Liver (tissue), 3 donors: ENCODE measurements around the gene PIGV.

Source experiments
- EGR1 ChIP-seq, 2 donors: IDR thresholded peaks; 2 replicates each; pipeline ENCODE4 v1.6.1; 2016 to 2018; ENCODE audit warnings: antibody characterized with exemption in 2 of 2, low read depth in 2 of 2
- FOXA1 ChIP-seq: IDR thresholded peaks from 2 replicates; pipeline ENCODE4 v1.6.1; 2016; ENCODE audit warnings: antibody characterized with exemption
- GABPA ChIP-seq, 2 donors: IDR thresholded peaks in 1 of 2; conservative IDR thresholded peaks in 1 of 2; 2 replicates each; pipeline ENCODE4 v1.6.1; 2016; ENCODE audit warnings: antibody characterized with exemption in 2 of 2, mild to moderate bottlenecking in 1 of 2, moderate library complexity in 1 of 2
- JUND ChIP-seq, 2 donors: IDR thresholded peaks; 2 replicates each; pipeline ENCODE4 v1.6.1; 2016; ENCODE audit warnings: antibody characterized with exemption in 2 of 2
- MAX ChIP-seq: IDR thresholded peaks from 2 replicates; pipeline ENCODE4 v1.6.1; 2016; ENCODE audit warnings: antibody characterized with exemption
- RAD21 ChIP-seq, 2 donors: IDR thresholded peaks; 2 replicates each; pipeline ENCODE4 v1.6.1; 2016; ENCODE audit warnings: antibody characterized with exemption in 2 of 2, mild to moderate bottlenecking in 2 of 2
- REST ChIP-seq: IDR thresholded peaks from 2 replicates; pipeline ENCODE4 v1.6.1; 2016; ENCODE audit warnings: antibody characterized with exemption, mild to moderate bottlenecking
- SP1 ChIP-seq: IDR thresholded peaks from 2 replicates; pipeline ENCODE4 v1.6.1; 2018; ENCODE audit warnings: antibody characterized with exemption, mild to moderate bottlenecking
- TAF1 ChIP-seq: conservative IDR thresholded peaks from 2 replicates; pipeline ENCODE4 v1.6.1; 2016; ENCODE audit warnings: antibody characterized with exemption, mild to moderate bottlenecking
- YY1 ChIP-seq: IDR thresholded peaks from 2 replicates; pipeline ENCODE4 v1.6.1; 2016; ENCODE audit warnings: antibody characterized with exemption, mild to moderate bottlenecking
- ZBTB33 ChIP-seq: IDR thresholded peaks from 2 replicates; pipeline ENCODE4 v1.6.1; 2016; ENCODE audit warnings: antibody characterized with exemption
- TF ChIP-seq, protein P1 (sequence below): fragments of 150-350 bp; IDR thresholded peaks from 2 replicates; pipeline ENCODE4 v1.5.1; 2017; ENCODE audit warnings: improper control_type of control experiment, low read depth, low read length; ENCODE audit not compliant: missing input control
- TF ChIP-seq, protein P2 (sequence below): IDR thresholded peaks from 2 replicates; pipeline ENCODE4 v1.6.1; 2016; ENCODE audit warnings: antibody characterized with exemption
- donor health status: healthy.
- donor health status: healthy.

GRCh38 chr1:26787381-26787705, 407 bp upstream of the PIGV start:
- no peak for TF ChIP-seq RAD21 (IDR thresholded peaks at IDR 0.05)
- TF ChIP-seq, protein P1, sequence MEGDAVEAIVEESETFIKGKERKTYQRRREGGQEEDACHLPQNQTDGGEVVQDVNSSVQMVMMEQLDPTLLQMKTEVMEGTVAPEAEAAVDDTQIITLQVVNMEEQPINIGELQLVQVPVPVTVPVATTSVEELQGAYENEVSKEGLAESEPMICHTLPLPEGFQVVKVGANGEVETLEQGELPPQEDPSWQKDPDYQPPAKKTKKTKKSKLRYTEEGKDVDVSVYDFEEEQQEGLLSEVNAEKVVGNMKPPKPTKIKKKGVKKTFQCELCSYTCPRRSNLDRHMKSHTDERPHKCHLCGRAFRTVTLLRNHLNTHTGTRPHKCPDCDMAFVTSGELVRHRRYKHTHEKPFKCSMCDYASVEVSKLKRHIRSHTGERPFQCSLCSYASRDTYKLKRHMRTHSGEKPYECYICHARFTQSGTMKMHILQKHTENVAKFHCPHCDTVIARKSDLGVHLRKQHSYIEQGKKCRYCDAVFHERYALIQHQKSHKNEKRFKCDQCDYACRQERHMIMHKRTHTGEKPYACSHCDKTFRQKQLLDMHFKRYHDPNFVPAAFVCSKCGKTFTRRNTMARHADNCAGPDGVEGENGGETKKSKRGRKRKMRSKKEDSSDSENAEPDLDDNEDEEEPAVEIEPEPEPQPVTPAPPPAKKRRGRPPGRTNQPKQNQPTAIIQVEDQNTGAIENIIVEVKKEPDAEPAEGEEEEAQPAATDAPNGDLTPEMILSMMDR = no peak
- TF ChIP-seq MAX = no peak
- TF ChIP-seq REST = no peak
- no peak for TF ChIP-seq ZBTB33
- TF ChIP-seq JUND (IDR thresholded peaks at IDR 0.05) = no peak
- TF ChIP-seq SP1 = no peak
- no peak for TF ChIP-seq TAF1
- no peak for TF ChIP-seq GABPA (IDR thresholded peaks at IDR 0.05 in 1 of 2, conservative IDR thresholded peaks at IDR 0.05 in 1 of 2)
- no peak for TF ChIP-seq YY1
- TF ChIP-seq EGR1 (IDR thresholded peaks at IDR 0.05; ENCODE audit: low read depth in 2 of 2) = no peak
- TF ChIP-seq, protein P2, sequence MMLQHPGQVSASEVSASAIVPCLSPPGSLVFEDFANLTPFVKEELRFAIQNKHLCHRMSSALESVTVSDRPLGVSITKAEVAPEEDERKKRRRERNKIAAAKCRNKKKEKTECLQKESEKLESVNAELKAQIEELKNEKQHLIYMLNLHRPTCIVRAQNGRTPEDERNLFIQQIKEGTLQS = no peak
- TF ChIP-seq FOXA1 = no peak
